ENCODE data around the gene NCBP2.

The NCBP2 gene

DNA sequence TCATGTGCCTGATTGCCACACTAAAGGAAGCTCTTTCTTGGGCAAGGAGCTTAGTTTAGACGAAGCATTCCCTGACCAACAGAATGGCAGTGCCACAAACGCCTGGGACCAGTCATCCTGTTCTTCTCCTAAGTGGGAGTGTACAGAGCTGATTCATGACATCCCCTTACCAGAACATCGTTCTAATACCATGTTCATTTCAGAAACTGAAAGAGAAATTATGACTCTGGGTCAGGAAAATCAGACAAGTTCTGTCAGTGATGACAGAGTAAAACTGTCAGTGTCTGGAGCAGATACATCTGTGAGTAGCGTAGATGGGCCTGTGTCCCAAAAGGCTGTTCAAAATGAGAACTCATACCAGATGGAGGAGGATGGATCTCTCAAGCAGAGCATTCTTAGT, 56.2 kb downstream of the NCBP2 start:
- DNase-seq (no peak), ATAC-seq (ENCODE audit: insufficient read depth, low read depth) (no peak)
- Histone ChIP-seq H3K4me3 (ENCODE audit: low read depth in 1 of 2, low read length in 2 of 2) (no peak overlapping the region), H3K27ac (ENCODE audit: low read length) (no peak overlapping the region), H3K9me3 (ENCODE audit: insufficient read depth, low read length, severe bottlenecking) (no peaks in the 10 kb centered on the region), H4K20me1 (ENCODE audit: insufficient read depth, low read length) (peaks cover 21% of the 10 kb centered on the region), H3K4me1 (ENCODE audit: insufficient read depth, low read length) (no peaks in the 10 kb centered on the region), H3K4me2 (ENCODE audit: insufficient read depth, low read length) (no peak overlapping the region), H3K9ac (ENCODE audit: low read depth, low read length) (no peak overlapping the region), H3K36me3 (ENCODE audit: insufficient read depth, low read length) (peaks cover 50% of the 10 kb centered on the region), H2AFZ (ENCODE audit: low read depth, low read length) (no peak overlapping the region), H3K79me2 (ENCODE audit: insufficient read depth, low read length) (peaks cover 96% of the 10 kb centered on the region), H3K27me3 (ENCODE audit: insufficient read depth, low read length, poor library complexity) (no peaks in the 10 kb centered on the region)
- TF ChIP-seq EZH2 (IDR thresholded peaks at IDR 0.05; ENCODE audit: borderline replicate concordance, low read depth, low read length, severe bottlenecking), result no peak
- TF ChIP-seq CTCF (IDR thresholded peaks at IDR 0.05; ENCODE audit: borderline replicate concordance, extremely low read depth, low read length, poor library complexity, severe bottlenecking), result no peak
